Measurements from ENCODE around the gene RFPL4AL1. TPM values are rescaled to one million over a fixed set of nuclear protein-coding genes. Genes with fewer than 3 reads are reported as not detected.
"Not testable (repeated sequence)": the region's sequence is repeated elsewhere in the genome, so short reads cannot be mapped to it uniquely, and the experiment has no call there.

Gene RFPL4AL1
- total and polyA plus RNA-seq, 7 experiments from 2014 or later: not detected

GRCh38 chr19:55753401-55753800 is 15.5 kb upstream of the RFPL4AL1 start:
- Mint-ChIP-seq H3K27ac (no peak overlapping the region), H3K36me3 (peaks cover 0 to 5% (median 0%) of the 10 kb centered on the region in 5 donors), H3K9me3 (peaks cover 0 to 9% (median 1%) of the 10 kb centered on the region in 11 donors), H3K27me3 (peaks cover 0 to 37% (median 18%) of the 10 kb centered on the region in 5 donors), H3K4me3 (no peak overlapping the region), H3K4me1 (no peaks in the 10 kb centered on the region)
- Histone ChIP-seq H3K27me3 (ENCODE audit: control insufficient read depth in 2 of 2, insufficient read depth in 2 of 2, low read length in 2 of 2) (no peaks in the 10 kb centered on the region), H3K27ac (ENCODE audit: low read depth, low read length) (no peak overlapping the region), H3K36me3 (ENCODE audit: control insufficient read depth in 2 of 3, insufficient read depth in 3 of 3, low read length in 3 of 3) (no peaks in the 10 kb centered on the region), H3K9me3 (ENCODE audit: control insufficient read depth in 2 of 3, low read length in 3 of 3) (no peaks in the 10 kb centered on the region), H3K4me1 (ENCODE audit: control insufficient read depth in 2 of 2, insufficient read depth in 2 of 2, low read length in 2 of 2) (no peaks in the 10 kb centered on the region), H3K4me3 (ENCODE audit: low read length) (no peak overlapping the region)
- ChIA-PET POLR2A (no interaction called here), CTCF (no interaction called here)
- intact Hi-C loops (cut with micrococcal nuclease): no loop called here
- DNase-seq (no peak), ATAC-seq (no peak)

GRCh38 chr19:55756808-55757207 is 12.1 kb upstream of the RFPL4AL1 start:
- H3K27ac ChIP-seq (ENCODE audit: low read depth, low read length); H3K27me3 ChIP-seq (ENCODE audit: control insufficient read depth in 2 of 2, insufficient read depth in 2 of 2, low read length in 2 of 2); CTCF ChIA-PET; H3K4me3 Mint-ChIP-seq; H3K9me3 ChIP-seq (ENCODE audit: control insufficient read depth in 2 of 3, low read length in 3 of 3); POLR2A ChIA-PET; ATAC-seq; intact Hi-C loops (cut with micrococcal nuclease); H3K4me3 ChIP-seq (ENCODE audit: low read length); H3K4me1 ChIP-seq (ENCODE audit: control insufficient read depth in 2 of 2, insufficient read depth in 2 of 2, low read length in 2 of 2); H3K27ac Mint-ChIP-seq; H3K36me3 Mint-ChIP-seq; H3K36me3 ChIP-seq (ENCODE audit: control insufficient read depth in 2 of 3, insufficient read depth in 3 of 3, low read length in 3 of 3); H3K4me1 Mint-ChIP-seq; DNase-seq: not testable (repeated sequence)
- H3K9me3 Mint-ChIP-seq: peaks cover 0 to 11% (median 6%) of the 10 kb centered on the region in 11 donors
- H3K27me3 Mint-ChIP-seq: peaks cover 0 to 46% (median 31%) of the 10 kb centered on the region in 5 donors

DNA sequence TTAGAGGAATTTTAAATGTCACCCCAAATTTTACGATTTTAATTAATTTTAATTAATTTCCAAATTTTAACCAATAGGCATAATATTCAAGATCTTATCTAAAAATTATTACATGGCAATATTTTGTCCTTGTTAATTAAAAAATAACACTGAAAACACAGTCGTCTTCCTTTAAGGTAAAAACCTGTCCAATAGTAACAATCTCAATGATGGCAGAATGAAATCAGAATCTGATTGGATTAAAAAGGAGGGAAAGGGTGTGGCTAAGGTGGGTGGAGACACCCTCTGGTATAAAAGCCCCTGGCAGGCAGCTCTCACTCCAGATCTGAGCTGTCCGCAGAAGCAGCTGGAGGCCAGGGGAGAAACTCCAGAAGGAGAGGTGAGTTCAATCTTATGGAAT is 10.1 kb upstream of the RFPL4AL1 start, which contains the start of gene RFPL4A:
Gene RFPL4A (plus strand): TSS at position 301 of the 400 bp plus-strand sequence. CDS start 2,704 bp downstream, outside the sequence.
- H3K4me1 Mint-ChIP-seq; H3K9me3 ChIP-seq (ENCODE audit: control insufficient read depth in 2 of 3, low read length in 3 of 3); H3K4me1 ChIP-seq (ENCODE audit: control insufficient read depth in 2 of 2, insufficient read depth in 2 of 2, low read length in 2 of 2); H3K4me3 ChIP-seq (ENCODE audit: low read length); ATAC-seq; intact Hi-C loops (cut with micrococcal nuclease); H3K36me3 ChIP-seq (ENCODE audit: control insufficient read depth in 2 of 3, insufficient read depth in 3 of 3, low read length in 3 of 3); DNase-seq; H3K36me3 Mint-ChIP-seq; H3K27me3 ChIP-seq (ENCODE audit: control insufficient read depth in 2 of 2, insufficient read depth in 2 of 2, low read length in 2 of 2); POLR2A ChIA-PET; H3K27ac ChIP-seq (ENCODE audit: low read depth, low read length); H3K27ac Mint-ChIP-seq; H3K4me3 Mint-ChIP-seq; CTCF ChIA-PET: not testable (repeated sequence)
- H3K27me3 Mint-ChIP-seq: peaks cover 0 to 41% (median 24%) of the 10 kb centered on the region in 5 donors
- H3K9me3 Mint-ChIP-seq: peaks cover 0 to 11% (median 6%) of the 10 kb centered on the region in 11 donors

GRCh38 chr19:55766466-55766865 is 2.5 kb upstream of the RFPL4AL1 start:
- no peak overlapping the region for H3K4me3 Mint-ChIP-seq
- ATAC-seq (no peak), DNase-seq (no peak)
- no peaks in the 10 kb centered on the region for H3K36me3 ChIP-seq (ENCODE audit: control insufficient read depth in 2 of 3, insufficient read depth in 3 of 3, low read length in 3 of 3)
- H3K27me3 ChIP-seq (ENCODE audit: control insufficient read depth in 2 of 2, insufficient read depth in 2 of 2, low read length in 2 of 2): no peaks in the 10 kb centered on the region
- intact Hi-C loops (cut with micrococcal nuclease): no loop called here
- H3K4me1 Mint-ChIP-seq: no peaks in the 10 kb centered on the region
- ChIA-PET POLR2A (no interaction called here), CTCF (no interaction called here)
- H3K4me3 ChIP-seq (ENCODE audit: low read length): no peak overlapping the region
- H3K27ac Mint-ChIP-seq: no peak overlapping the region
- H3K9me3 ChIP-seq (ENCODE audit: control insufficient read depth in 2 of 3, low read length in 3 of 3): no peaks in the 10 kb centered on the region
- H3K27me3 Mint-ChIP-seq: peaks cover 0 to 45% (median 39%) of the 10 kb centered on the region in 5 donors
- H3K27ac ChIP-seq (ENCODE audit: low read depth, low read length): no peak overlapping the region
- H3K9me3 Mint-ChIP-seq: peaks cover 0 to 35% (median 8%) of the 10 kb centered on the region in 11 donors
- no peaks in the 10 kb centered on the region for H3K4me1 ChIP-seq (ENCODE audit: control insufficient read depth in 2 of 2, insufficient read depth in 2 of 2, low read length in 2 of 2)
- peaks cover 0 to 10% (median 0%) of the 10 kb centered on the region in 5 donors for H3K36me3 Mint-ChIP-seq

DNA sequence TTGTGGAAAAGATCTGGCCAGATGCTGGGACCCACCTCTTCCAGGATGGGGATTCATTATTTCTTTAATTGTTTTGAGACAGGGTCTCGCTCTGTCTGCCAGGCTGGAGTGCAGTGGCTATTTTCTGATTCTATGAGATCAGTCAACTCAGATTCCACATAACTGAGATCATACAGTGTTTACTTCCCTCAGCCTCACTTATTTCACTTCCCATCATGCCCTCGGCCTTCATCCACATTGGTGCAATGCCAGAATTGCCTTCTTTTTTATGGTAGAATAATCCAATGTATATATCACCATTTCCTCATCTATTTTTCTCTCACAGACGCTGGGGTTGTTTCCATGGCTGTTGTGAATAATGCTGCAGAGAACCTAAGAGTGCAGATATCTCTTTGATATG is 714 bp downstream of the RFPL4AL1 start:
- Mint-ChIP-seq H3K36me3 (peaks cover 0 to 10% (median 0%) of the 10 kb centered on the region in 5 donors), H3K9me3 (peaks cover 0 to 33% (median 7%) of the 10 kb centered on the region in 11 donors), H3K27me3 (peaks cover 0 to 41% (median 38%) of the 10 kb centered on the region in 5 donors)
- H3K9me3 ChIP-seq (ENCODE audit: control insufficient read depth in 2 of 3, low read length in 3 of 3); H3K27ac Mint-ChIP-seq; DNase-seq; H3K4me3 Mint-ChIP-seq; H3K4me1 ChIP-seq (ENCODE audit: control insufficient read depth in 2 of 2, insufficient read depth in 2 of 2, low read length in 2 of 2); H3K36me3 ChIP-seq (ENCODE audit: control insufficient read depth in 2 of 3, insufficient read depth in 3 of 3, low read length in 3 of 3); H3K27me3 ChIP-seq (ENCODE audit: control insufficient read depth in 2 of 2, insufficient read depth in 2 of 2, low read length in 2 of 2); H3K4me3 ChIP-seq (ENCODE audit: low read length); intact Hi-C loops (cut with micrococcal nuclease); POLR2A ChIA-PET; ATAC-seq; H3K27ac ChIP-seq (ENCODE audit: low read depth, low read length); H3K4me1 Mint-ChIP-seq; CTCF ChIA-PET: not testable (repeated sequence)

DNA sequence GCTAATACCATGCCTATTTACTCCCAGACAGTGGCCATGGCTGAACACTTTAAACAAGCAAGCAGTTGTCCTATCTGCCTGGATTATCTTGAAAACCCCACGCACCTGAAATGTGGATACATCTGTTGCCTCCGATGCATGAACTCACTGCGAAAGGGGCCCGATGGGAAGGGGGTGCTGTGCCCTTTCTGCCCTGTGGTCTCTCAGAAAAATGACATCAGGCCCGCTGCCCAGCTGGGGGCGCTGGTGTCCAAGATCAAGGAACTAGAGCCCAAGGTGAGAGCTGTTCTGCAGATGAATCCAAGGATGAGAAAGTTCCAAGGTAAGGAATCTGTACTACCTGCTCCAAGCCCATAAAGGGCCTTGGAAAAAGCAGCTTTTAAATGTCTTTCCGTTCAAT is 8.6 kb downstream of the RFPL4AL1 start:
- H3K36me3 Mint-ChIP-seq: no peaks in the 10 kb centered on the region
- DNase-seq (no peak), ATAC-seq (no peak)
- Histone ChIP-seq H3K27ac (ENCODE audit: low read depth, low read length) (no peak overlapping the region), H3K9me3 (ENCODE audit: control insufficient read depth in 2 of 3, low read length in 3 of 3) (no peaks in the 10 kb centered on the region), H3K4me1 (ENCODE audit: control insufficient read depth in 2 of 2, insufficient read depth in 2 of 2, low read length in 2 of 2) (no peaks in the 10 kb centered on the region), H3K4me3 (ENCODE audit: low read length) (no peak overlapping the region), H3K27me3 (ENCODE audit: control insufficient read depth in 2 of 2, insufficient read depth in 2 of 2, low read length in 2 of 2) (peaks cover 0 to 3% of the 10 kb centered on the region in 2 donors), H3K36me3 (ENCODE audit: control insufficient read depth in 2 of 3, insufficient read depth in 3 of 3, low read length in 3 of 3) (no peaks in the 10 kb centered on the region)
- POLR2A ChIA-PET: no interaction called here
- H3K4me1 Mint-ChIP-seq: no peaks in the 10 kb centered on the region
- H3K27ac Mint-ChIP-seq: no peak overlapping the region
- peaks cover 0 to 69% (median 54%) of the 10 kb centered on the region in 5 donors for H3K27me3 Mint-ChIP-seq
- peaks cover 0 to 8% (median 4%) of the 10 kb centered on the region in 11 donors for H3K9me3 Mint-ChIP-seq
- intact Hi-C loops (cut with micrococcal nuclease): no loop called here
- no peak overlapping the region for H3K4me3 Mint-ChIP-seq
- CTCF ChIA-PET: no interaction called here

DNA sequence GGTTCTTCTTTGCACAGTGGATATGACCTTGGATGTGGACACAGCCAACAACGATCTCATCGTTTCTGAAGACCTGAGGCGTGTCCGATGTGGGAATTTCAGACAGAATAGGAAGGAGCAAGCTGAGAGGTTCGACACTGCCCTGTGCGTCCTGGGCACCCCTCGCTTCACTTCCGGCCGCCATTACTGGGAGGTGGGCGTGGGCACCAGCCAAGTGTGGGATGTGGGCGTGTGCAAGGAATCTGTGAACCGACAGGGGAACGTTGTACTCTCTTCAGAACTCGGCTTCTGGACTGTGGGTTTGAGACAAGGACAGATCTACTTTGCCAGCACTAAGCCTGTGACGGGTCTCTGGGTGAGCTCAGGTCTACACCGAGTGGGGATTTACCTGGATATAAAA is 9.4 kb downstream of the RFPL4AL1 start:
- Mint-ChIP-seq H3K4me3 (no peak overlapping the region), H3K27ac (no peak overlapping the region), H3K36me3 (no peaks in the 10 kb centered on the region), H3K27me3 (peaks cover 0 to 77% (median 59%) of the 10 kb centered on the region in 5 donors), H3K9me3 (peaks cover 0 to 8% (median 4%) of the 10 kb centered on the region in 11 donors), H3K4me1 (no peaks in the 10 kb centered on the region)
- intact Hi-C loops (cut with micrococcal nuclease): no loop called here
- no peaks in the 10 kb centered on the region for H3K36me3 ChIP-seq (ENCODE audit: control insufficient read depth in 2 of 3, insufficient read depth in 3 of 3, low read length in 3 of 3)
- no peaks in the 10 kb centered on the region for H3K4me1 ChIP-seq (ENCODE audit: control insufficient read depth in 2 of 2, insufficient read depth in 2 of 2, low read length in 2 of 2)
- ChIA-PET CTCF (no interaction called here), POLR2A (no interaction called here)
- ATAC-seq (no peak), DNase-seq (no peak)
- no peak overlapping the region for H3K4me3 ChIP-seq (ENCODE audit: low read length)
- H3K27ac ChIP-seq (ENCODE audit: low read depth, low read length): no peak overlapping the region
- peaks cover 0 to 3% of the 10 kb centered on the region in 2 donors for H3K27me3 ChIP-seq (ENCODE audit: control insufficient read depth in 2 of 2, insufficient read depth in 2 of 2, low read length in 2 of 2)
- H3K9me3 ChIP-seq (ENCODE audit: control insufficient read depth in 2 of 3, low read length in 3 of 3): no peaks in the 10 kb centered on the region

All from naive thymus-derived CD4-positive, alpha-beta T cell (primary cell).